ENCODE measurements around the gene ITIH5. TPM values are rescaled to one million over a fixed set of nuclear protein-coding genes. Genes with fewer than 3 reads are reported as not detected.

The ITIH5 gene
- total and polyA plus RNA-seq, 9 of the 15 experiments (the other 6 are each of a cell fraction or from before 2014, with no cell fraction given): 0.52 to 4.5 (median 2.6) TPM

GRCh38 chr10:7577579-7577978 lies 89.2 kb downstream of the ITIH5 start:
- Histone ChIP-seq H2AFZ (ENCODE audit: low read depth, low read length) (no peak overlapping the region), H3K27ac (ENCODE audit: extremely low read depth, low read depth, low read length) (no peak overlapping the region), H3K4me3 (no peak overlapping the region), H3K9me1 (ENCODE audit: control insufficient read depth, insufficient read depth, low read length) (no peaks in the 10 kb centered on the region), H4K20me1 (replicated peaks; ENCODE audit: control insufficient read depth, insufficient read depth, low read length) (no peaks in the 10 kb centered on the region; the same call in 1 of the 2 replicates), H3K27me3 (ENCODE audit: control insufficient read depth in 2 of 2, insufficient read depth in 2 of 2, low read length in 2 of 2) (peaks cover 11 to 32% of the 10 kb centered on the region in 2 experiments; a peak in 3 of 5 replicates), H3K9me3 (replicated peaks; ENCODE audit: control insufficient read depth, insufficient read depth, low read depth, low read length) (no peaks in the 10 kb centered on the region; the same call in 1 of the 2 replicates), H3K4me1 (replicated peaks in 1 of 2; ENCODE audit: control insufficient read depth in 2 of 2, insufficient read depth in 2 of 2, low read length in 2 of 2) (no peaks in the 10 kb centered on the region), H3K4me2 (ENCODE audit: insufficient read depth, low read length) (no peak overlapping the region), H3K9ac (ENCODE audit: insufficient read depth in 1 of 2, low read depth in 2 of 2, low read length in 2 of 2) (no peak overlapping the region), H3K79me2 (ENCODE audit: control insufficient read depth, insufficient read depth, low read length) (no peaks in the 10 kb centered on the region), H3K36me3 (ENCODE audit: control insufficient read depth, insufficient read depth, low read length) (no peaks in the 10 kb centered on the region)
- DNase-seq (ENCODE audit: extremely low read depth in 1 of 4, low spot score in 3 of 4) (no peak), FAIRE-seq (no peak), ATAC-seq (no peak)
- TF ChIP-seq HCFC1 (IDR thresholded peaks at IDR 0.05; ENCODE audit: low read depth, low read length) (peak; percentile 24; the same call in 1 of the 2 replicates), CCAR2 (IDR thresholded peaks at IDR 0.05; ENCODE audit: low read depth, low read length) (no peak), HDAC2 (IDR thresholded peaks at IDR 0.05) (no peak), ZNF717 (CRISPR knock-in tag; IDR thresholded peaks at IDR 0.05) (no peak), ZFP36 (IDR thresholded peaks at IDR 0.05; ENCODE audit: low read depth, low read length, partially characterized antibody) (peak; percentile 71), FOSL1 (tag; conservative IDR thresholded peaks at IDR 0.05) (no peak), RBM25 (IDR thresholded peaks at IDR 0.05; ENCODE audit: low read depth, low read length, severe bottlenecking) (peak; percentile 96), BCOR (IDR thresholded peaks at IDR 0.05) (peak; percentile 76)
- intact Hi-C loops (cut with micrococcal nuclease): no loop called here
- in situ Hi-C loops (cut with MboI): no loop called here
- CTCF ChIA-PET (ENCODE audit: low intra/inter-chr PET ratio): no interaction called here
- WGBS (ENCODE audit: insufficient coverage, low coverage, missing lambda C conversion rate): 34% methylated on average over 5 of the region's 5 CpGs
- BruUV-seq (replicated peaks): no TSS peak
- POLR2A ChIA-PET: interaction anchor here (1.3 kb wide), 1 partner anchor 14 kb away, joined by 3 read pairs; no protein-coding TSS in a partner anchor

- H3K79me2 ChIP-seq (ENCODE audit: control insufficient read depth, insufficient read depth, low read length): no peaks in the 10 kb centered on the region
- peaks cover 11 to 32% of the 10 kb centered on the region in 2 experiments; a peak in 3 of 5 replicates for H3K27me3 ChIP-seq (ENCODE audit: control insufficient read depth in 2 of 2, insufficient read depth in 2 of 2, low read length in 2 of 2)
- no peak overlapping the region for H3K9ac ChIP-seq (ENCODE audit: insufficient read depth in 1 of 2, low read depth in 2 of 2, low read length in 2 of 2)
- DNase-seq (ENCODE audit: extremely low read depth in 1 of 4, low spot score in 3 of 4) (no peak), ATAC-seq (no peak), FAIRE-seq (no peak)
- no peak overlapping the region for H3K4me2 ChIP-seq (ENCODE audit: insufficient read depth, low read length)
- no peaks in the 10 kb centered on the region for H3K4me1 ChIP-seq (replicated peaks in 1 of 2; ENCODE audit: control insufficient read depth in 2 of 2, insufficient read depth in 2 of 2, low read length in 2 of 2)
- intact Hi-C loops (cut with micrococcal nuclease) (no loop called here), in situ Hi-C loops (cut with MboI) (no loop called here)
- no peaks in the 10 kb centered on the region for H3K9me3 ChIP-seq (replicated peaks; ENCODE audit: control insufficient read depth, insufficient read depth, low read depth, low read length)
- ChIA-PET CTCF (ENCODE audit: low intra/inter-chr PET ratio) (no interaction called here), POLR2A (no interaction called here)
- no peaks in the 10 kb centered on the region for H3K9me1 ChIP-seq (ENCODE audit: control insufficient read depth, insufficient read depth, low read length)
- BruUV-seq (replicated peaks): no TSS peak
- no peaks in the 10 kb centered on the region; the same call in 1 of the 2 replicates for H4K20me1 ChIP-seq (replicated peaks; ENCODE audit: control insufficient read depth, insufficient read depth, low read length)
- H3K4me3 ChIP-seq: no peak overlapping the region
- TF ChIP-seq E2F4 (CRISPR knock-in tag; IDR thresholded peaks at IDR 0.05; ENCODE audit: low read depth) (no peak), LARP7 (IDR thresholded peaks at IDR 0.05) (no peak), ZBED1 (IDR thresholded peaks at IDR 0.05) (no peak)
- 11% methylated on average over 4 of the region's 4 CpGs for WGBS (ENCODE audit: insufficient coverage, low coverage, missing lambda C conversion rate)
- no peak overlapping the region for H3K27ac ChIP-seq (ENCODE audit: extremely low read depth, low read depth, low read length)
- no peak overlapping the region for H2AFZ ChIP-seq (ENCODE audit: low read depth, low read length)
- no peaks in the 10 kb centered on the region for H3K36me3 ChIP-seq (ENCODE audit: control insufficient read depth, insufficient read depth, low read length)
Measured at GRCh38 chr10:7577176-7577575, 89.6 kb downstream of the ITIH5 start.
